Astrocyte (in vitro differentiated cells and primary cell): ENCODE data around the gene ITPRID1. TPM values are rescaled to one million over a fixed set of nuclear protein-coding genes. Genes with fewer than 3 reads are reported as not detected.

Source experiments
- DNase-seq: peaks from one replicate; pipeline ENCODE4 v3.0.0-alpha.2; 2010; ENCODE audit warnings: low read depth
- FAIRE-seq: peaks from 2 replicates; lab custom pipeline; 2011; peaks lifted over from hg19 to GRCh38; lab: Jason Lieb, UNC
- H2AFZ ChIP-seq: 2 replicates; pipeline ENCODE4 v1.6.0; 2012; ENCODE audit warnings: low read depth, low read length, inconsistent platforms
- H3K27ac ChIP-seq: 2 replicates; pipeline ENCODE4 v1.5.1; 2011; ENCODE audit warnings: low read depth, low read length, inconsistent platforms
- H3K27me3 ChIP-seq: 2 replicates; pipeline ENCODE4 v1.6.0; 2011; ENCODE audit warnings: low read length, inconsistent platforms; ENCODE audit not compliant: insufficient read depth
- H3K36me3 ChIP-seq: 2 replicates; pipeline ENCODE4 v1.5.1; 2011; ENCODE audit warnings: low read length, inconsistent platforms; ENCODE audit not compliant: insufficient read depth
- H3K4me1 ChIP-seq: 2 replicates; pipeline ENCODE4 v1.5.1; 2011; ENCODE audit warnings: low read length, inconsistent platforms; ENCODE audit not compliant: insufficient read depth
- H3K4me2 ChIP-seq: 2 replicates; pipeline ENCODE4 v1.6.0; 2012; ENCODE audit warnings: low read length, inconsistent platforms
- H3K4me3 ChIP-seq: 2 replicates; pipeline ENCODE4 v1.5.1; 2011; ENCODE audit warnings: low read depth, mild to moderate bottlenecking, low read length, inconsistent platforms; ENCODE audit not compliant: insufficient read depth
- H3K79me2 ChIP-seq: 2 replicates; pipeline ENCODE4 v1.6.0; 2012; ENCODE audit warnings: mild to moderate bottlenecking, low read length, inconsistent platforms; ENCODE audit not compliant: insufficient read depth
- H3K9ac ChIP-seq: 2 replicates; pipeline ENCODE4 v1.6.0; 2012; ENCODE audit warnings: mild to moderate bottlenecking, low read length, inconsistent platforms
- H3K9me3 ChIP-seq: 2 replicates; pipeline ENCODE4 v1.5.1; 2012; ENCODE audit warnings: low read depth, mild to moderate bottlenecking, low read length, inconsistent platforms; ENCODE audit not compliant: insufficient read depth
- H4K20me1 ChIP-seq: 2 replicates; pipeline ENCODE4 v1.6.0; 2012; ENCODE audit warnings: low read length, inconsistent platforms; ENCODE audit not compliant: insufficient read depth
- H3K27ac Mint-ChIP-seq: one replicate; pipeline ENCODE4 v1.8.0; 2021; ENCODE audit warnings: mild to moderate bottlenecking, mixed read lengths; ENCODE audit not compliant: unreplicated experiment
- H3K27me3 Mint-ChIP-seq: one replicate; pipeline ENCODE4 v1.8.0; 2021; ENCODE audit warnings: low read depth, mixed read lengths; ENCODE audit not compliant: unreplicated experiment
- H3K36me3 Mint-ChIP-seq: one replicate; pipeline ENCODE4 v1.8.0; 2021; ENCODE audit warnings: low read depth, mixed read lengths; ENCODE audit not compliant: unreplicated experiment
- H3K4me1 Mint-ChIP-seq: one replicate; pipeline ENCODE4 v1.8.0; 2021; ENCODE audit warnings: low read depth, mixed read lengths; ENCODE audit not compliant: unreplicated experiment
- H3K4me3 Mint-ChIP-seq: one replicate; pipeline ENCODE4 v1.8.0; 2021; ENCODE audit warnings: mild to moderate bottlenecking, moderate library complexity, mixed read lengths; ENCODE audit not compliant: unreplicated experiment
- H3K9me3 Mint-ChIP-seq: one replicate; pipeline ENCODE4 v1.8.0; 2021; ENCODE audit warnings: mild to moderate bottlenecking, mixed read lengths; ENCODE audit not compliant: unreplicated experiment
- EZH2 ChIP-seq: IDR thresholded peaks from 2 replicates; pipeline ENCODE4 v1.6.1; 2012; ENCODE audit warnings: mild to moderate bottlenecking, low read length, inconsistent platforms; ENCODE audit not compliant: insufficient read depth
- total RNA-seq: library from RNA; stranded (reverse); gene quantifications from 2 replicates; pipeline ENCODE4 v1.2.1, GENCODE V29; 2021
- TF ChIP-seq, protein P1 (sequence below): IDR thresholded peaks from 2 replicates; pipeline ENCODE4 v1.5.1; 2011; ENCODE audit warnings: low read depth, mild to moderate bottlenecking, inconsistent platforms, low read length, moderate library complexity; ENCODE audit not compliant: insufficient read depth

ITPRID1 gene
- total RNA-seq, 1 donor from 2014 or later = not detected

DNA sequence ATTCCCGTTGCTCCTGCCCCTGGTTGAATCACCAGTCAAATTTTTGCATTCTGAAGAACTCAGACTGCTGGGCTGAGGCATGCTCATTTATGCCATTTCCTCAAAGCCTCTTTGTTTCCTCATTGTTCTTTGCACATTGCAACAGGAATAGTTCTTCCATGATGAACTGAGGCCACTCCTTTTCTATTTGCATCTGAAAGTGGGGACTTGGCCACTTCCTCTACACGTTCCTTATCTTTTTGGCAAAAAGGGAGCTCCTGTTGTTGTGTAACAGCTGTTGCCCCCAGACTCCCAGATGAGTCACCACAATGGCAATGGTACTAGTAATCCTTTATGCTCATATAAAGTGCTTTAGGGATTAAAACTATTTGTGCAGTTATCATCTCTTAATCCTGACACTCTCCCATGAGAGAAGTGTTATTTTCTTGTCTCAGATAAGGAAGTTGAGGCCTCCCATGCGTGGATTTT lies 20.1 kb upstream of the ITPRID1 start:
- no peak overlapping the region for H3K9ac ChIP-seq
- no peaks in the 10 kb centered on the region for H3K9me3 ChIP-seq
- no peak overlapping the region for H3K4me3 ChIP-seq
- DNase-seq (peak; percentile 49), FAIRE-seq (no peak)
- no peaks in the 10 kb centered on the region for H4K20me1 ChIP-seq
- Mint-ChIP-seq H3K9me3 (peaks cover 1% of the 10 kb centered on the region), H3K36me3 (no peaks in the 10 kb centered on the region), H3K4me3 (no peak overlapping the region), H3K27ac (no peak overlapping the region), H3K4me1 (peaks cover 6% of the 10 kb centered on the region), H3K27me3 (no peaks in the 10 kb centered on the region)
- no peak overlapping the region for H3K27ac ChIP-seq
- H3K79me2 ChIP-seq = no peaks in the 10 kb centered on the region
- no peaks in the 10 kb centered on the region for H3K36me3 ChIP-seq
- TF ChIP-seq, protein P1, sequence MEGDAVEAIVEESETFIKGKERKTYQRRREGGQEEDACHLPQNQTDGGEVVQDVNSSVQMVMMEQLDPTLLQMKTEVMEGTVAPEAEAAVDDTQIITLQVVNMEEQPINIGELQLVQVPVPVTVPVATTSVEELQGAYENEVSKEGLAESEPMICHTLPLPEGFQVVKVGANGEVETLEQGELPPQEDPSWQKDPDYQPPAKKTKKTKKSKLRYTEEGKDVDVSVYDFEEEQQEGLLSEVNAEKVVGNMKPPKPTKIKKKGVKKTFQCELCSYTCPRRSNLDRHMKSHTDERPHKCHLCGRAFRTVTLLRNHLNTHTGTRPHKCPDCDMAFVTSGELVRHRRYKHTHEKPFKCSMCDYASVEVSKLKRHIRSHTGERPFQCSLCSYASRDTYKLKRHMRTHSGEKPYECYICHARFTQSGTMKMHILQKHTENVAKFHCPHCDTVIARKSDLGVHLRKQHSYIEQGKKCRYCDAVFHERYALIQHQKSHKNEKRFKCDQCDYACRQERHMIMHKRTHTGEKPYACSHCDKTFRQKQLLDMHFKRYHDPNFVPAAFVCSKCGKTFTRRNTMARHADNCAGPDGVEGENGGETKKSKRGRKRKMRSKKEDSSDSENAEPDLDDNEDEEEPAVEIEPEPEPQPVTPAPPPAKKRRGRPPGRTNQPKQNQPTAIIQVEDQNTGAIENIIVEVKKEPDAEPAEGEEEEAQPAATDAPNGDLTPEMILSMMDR = no peak
- TF ChIP-seq EZH2 = no peak
- no peak overlapping the region for H2AFZ ChIP-seq
- H3K27me3 ChIP-seq = no peaks in the 10 kb centered on the region
- no peaks in the 10 kb centered on the region for H3K4me1 ChIP-seq
- no peak overlapping the region for H3K4me2 ChIP-seq

- H3K9ac ChIP-seq = no peak overlapping the region
- Mint-ChIP-seq H3K4me1 (peaks cover 6% of the 10 kb centered on the region), H3K36me3 (no peaks in the 10 kb centered on the region), H3K27me3 (no peaks in the 10 kb centered on the region), H3K27ac (peak overlapping the region; percentile 53), H3K4me3 (no peak overlapping the region), H3K9me3 (peaks cover 1% of the 10 kb centered on the region)
- H3K27ac ChIP-seq = no peak overlapping the region
- no peaks in the 10 kb centered on the region for H3K9me3 ChIP-seq
- no peak for TF ChIP-seq EZH2
- TF ChIP-seq, protein P1 = no peak
- H3K4me2 ChIP-seq = no peak overlapping the region
- H3K4me1 ChIP-seq = no peaks in the 10 kb centered on the region
- H3K27me3 ChIP-seq = no peaks in the 10 kb centered on the region
- H4K20me1 ChIP-seq = no peaks in the 10 kb centered on the region
- FAIRE-seq = no peak
- DNase-seq = no peak
- no peak overlapping the region for H3K4me3 ChIP-seq
- no peaks in the 10 kb centered on the region for H3K79me2 ChIP-seq
- no peaks in the 10 kb centered on the region for H3K36me3 ChIP-seq
- H2AFZ ChIP-seq = no peak overlapping the region
These were observed 19.5 kb upstream of the ITPRID1 start for GRCh38 chr7:31494421-31494820.

GRCh38 chr7:31495653-31496052 lies 18.2 kb upstream of the ITPRID1 start:
- H3K4me1 ChIP-seq = no peaks in the 10 kb centered on the region
- H3K36me3 ChIP-seq = no peaks in the 10 kb centered on the region
- Mint-ChIP-seq H3K27me3 (no peaks in the 10 kb centered on the region), H3K4me3 (no peak overlapping the region), H3K4me1 (peaks cover 6% of the 10 kb centered on the region), H3K27ac (no peak overlapping the region), H3K9me3 (peaks cover 1% of the 10 kb centered on the region), H3K36me3 (no peaks in the 10 kb centered on the region)
- no peak for FAIRE-seq
- TF ChIP-seq, protein P1 = no peak
- TF ChIP-seq EZH2 = no peak
- H3K27ac ChIP-seq = no peak overlapping the region
- no peak overlapping the region for H3K4me2 ChIP-seq
- no peak overlapping the region for H3K9ac ChIP-seq
- no peaks in the 10 kb centered on the region for H3K79me2 ChIP-seq
- H3K4me3 ChIP-seq = no peak overlapping the region
- no peaks in the 10 kb centered on the region for H3K9me3 ChIP-seq
- no peak for DNase-seq
- no peak overlapping the region for H2AFZ ChIP-seq
- no peaks in the 10 kb centered on the region for H4K20me1 ChIP-seq
- H3K27me3 ChIP-seq = no peaks in the 10 kb centered on the region
